Stimulated activated CD4-positive, alpha-beta T cell treated with anti-CD3 and anti-CD28 coated beads, Interleukin-12 subunit alpha, Interleukin-12 subunit beta, amount 100 ng/mL, for 48 hours (primary cell): ENCODE data around the gene SPC24.
A peak's percentile ranks its signal among the peaks of the same experiment; 100 is the strongest.
"Not testable (repeated sequence)": the region's sequence is repeated elsewhere in the genome, so short reads cannot be mapped to it uniquely, and the experiment has no call there.

Experiments
- DNase-seq, 3 donors: peaks; one replicate each; pipeline ENCODE4 v3.0.0-alpha.2; 2020; ENCODE audit warnings: low read depth in 2 of 3, low spot score in 1 of 3

The SPC24 gene

DNA sequence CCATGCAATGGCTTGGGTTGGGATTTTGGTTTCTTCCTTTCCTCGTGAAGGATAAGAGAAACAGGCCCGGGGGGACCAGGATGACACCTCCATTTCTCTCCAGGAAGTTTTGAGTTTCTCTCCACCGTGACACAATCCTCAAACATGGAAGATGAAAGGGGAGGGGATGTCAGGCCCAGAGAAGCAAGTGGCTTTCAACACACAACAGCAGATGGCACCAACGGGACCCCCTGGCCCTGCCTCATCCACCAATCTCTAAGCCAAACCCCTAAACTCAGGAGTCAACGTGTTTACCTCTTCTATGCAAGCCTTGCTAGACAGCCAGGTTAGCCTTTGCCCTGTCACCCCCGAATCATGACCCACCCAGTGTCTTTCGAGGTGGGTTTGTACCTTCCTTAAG lies 24.1 kb downstream of the SPC24 start:
- DNase-seq = no peak

DNA sequence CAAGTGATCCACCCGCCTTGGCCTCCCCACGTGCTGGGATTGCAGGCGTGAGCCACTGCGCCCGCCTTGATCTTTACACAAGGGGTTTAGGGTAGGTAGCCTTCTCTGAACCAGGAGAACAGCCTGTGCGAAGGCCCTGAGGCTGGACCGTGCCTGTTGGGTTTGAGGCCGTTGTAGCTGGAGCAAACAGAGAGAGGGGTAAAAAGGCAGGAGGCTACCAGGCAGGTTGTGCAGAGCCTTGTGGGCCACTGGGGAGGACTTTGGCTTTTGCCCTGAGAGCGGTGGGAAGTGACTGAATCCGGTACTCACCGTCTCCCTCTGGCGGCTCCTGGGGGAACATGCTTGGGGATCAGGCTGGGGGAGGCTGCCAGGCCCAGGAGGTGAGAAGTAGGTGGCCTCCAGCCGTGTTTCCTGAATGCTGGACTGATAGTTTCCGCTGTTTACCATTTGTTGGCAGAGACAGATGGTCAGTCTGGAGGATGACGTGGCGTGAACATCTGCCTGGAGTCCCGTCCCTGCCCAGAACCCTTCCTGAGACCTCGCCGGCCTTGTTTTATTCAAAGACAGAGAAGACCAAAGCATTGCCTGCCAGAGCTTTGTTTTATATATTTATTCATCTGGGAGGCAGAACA lies 24.6 kb downstream of the SPC24 start:
- DNase-seq = peak; percentile 51 to 69 (median 67)

DNA sequence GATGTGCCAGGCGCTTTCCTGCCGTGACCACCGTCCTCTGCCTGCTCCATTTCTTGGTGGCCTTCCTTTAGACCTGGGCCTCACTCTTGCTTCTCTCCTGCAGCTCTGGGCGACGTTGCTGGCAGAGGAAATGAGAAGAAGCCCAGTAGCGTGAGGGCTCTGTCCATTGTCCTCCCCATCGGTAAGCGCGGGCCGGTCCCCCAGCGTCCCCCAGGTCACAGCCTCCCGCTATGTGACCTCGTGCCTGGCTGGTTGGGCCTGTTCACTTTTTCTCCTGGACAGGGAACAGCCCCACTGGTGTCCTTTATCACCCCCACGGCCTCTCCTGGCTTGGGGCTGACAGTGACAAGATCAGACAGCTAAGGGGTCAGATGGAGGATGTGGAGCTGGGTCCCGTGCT lies 27.7 kb downstream of the SPC24 start:
- no peak for DNase-seq

DNA sequence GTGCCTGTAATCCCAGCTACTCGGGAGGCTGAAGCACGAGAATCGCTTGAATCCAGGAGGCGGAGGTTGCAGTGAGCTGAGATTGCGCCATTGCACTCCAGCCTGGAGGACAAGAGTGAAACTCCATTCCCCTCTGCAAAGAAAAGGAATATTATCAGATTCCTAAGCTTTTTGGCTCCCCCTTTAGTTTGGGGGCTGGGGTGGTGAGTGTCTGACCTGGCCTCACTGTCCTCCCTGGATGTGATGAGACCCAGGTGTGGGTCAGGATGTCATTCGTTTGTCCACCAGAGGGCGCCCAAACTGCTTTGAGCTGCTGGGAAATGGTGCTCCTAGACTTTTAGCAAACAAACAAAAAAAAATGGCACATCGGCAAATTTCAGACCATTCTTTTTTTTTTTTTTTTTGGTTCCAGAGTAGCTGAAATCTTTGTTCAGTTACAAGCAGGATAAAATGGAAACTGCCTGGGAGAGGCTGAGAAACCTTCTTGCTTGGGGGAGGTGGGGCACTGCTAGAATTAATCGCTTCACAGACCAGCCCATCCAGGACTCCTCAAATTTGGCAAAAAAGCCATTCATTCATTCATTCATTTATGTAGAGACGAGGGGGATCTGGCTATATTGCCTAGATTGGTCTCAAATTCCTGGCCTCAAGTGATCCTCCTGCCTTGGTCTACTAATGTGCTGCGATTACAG lies 29.4 kb downstream of the SPC24 start:
- DNase-seq = peak; percentile 48 to 86 (median 69)

DNA sequence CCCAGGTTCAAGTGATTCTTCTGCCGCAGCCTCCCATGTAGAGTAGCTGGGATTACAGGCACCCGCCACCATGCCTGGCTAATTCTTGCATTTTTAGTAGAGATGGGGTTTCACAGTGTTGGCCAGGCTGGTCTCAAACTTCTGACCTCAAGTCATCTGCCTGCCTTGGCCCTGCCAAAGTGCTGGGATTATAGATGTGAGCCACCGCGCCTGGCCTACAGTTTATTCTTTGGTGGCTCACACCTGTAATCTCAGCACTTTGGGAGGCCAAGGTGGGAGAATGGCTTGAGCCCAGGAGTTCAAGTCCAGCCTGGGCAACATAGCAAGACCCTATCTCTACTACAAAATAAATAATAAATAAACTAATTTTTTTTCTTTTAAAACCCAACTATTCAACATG lies 31.4 kb downstream of the SPC24 start:
- DNase-seq = not testable (repeated sequence)

DNA sequence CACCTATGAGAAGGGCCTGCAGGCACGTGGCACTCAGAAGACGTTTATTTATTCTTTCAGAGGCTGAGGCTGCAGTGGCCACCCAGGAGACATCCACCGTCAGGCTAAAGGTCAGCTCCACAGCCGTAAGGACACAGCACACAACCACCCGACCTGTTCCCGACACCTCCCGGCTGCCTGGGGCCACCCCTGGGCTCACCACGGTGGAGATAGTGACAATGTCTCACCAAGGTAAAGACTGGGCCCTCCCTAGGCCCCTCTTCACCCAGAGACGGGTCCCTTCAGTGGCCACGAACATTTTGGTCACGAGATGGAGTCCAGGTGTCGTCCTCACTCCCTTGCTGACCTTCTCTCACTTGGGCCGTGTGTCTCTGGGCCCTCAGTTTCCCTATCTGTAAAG lies 32.5 kb downstream of the SPC24 start:
- DNase-seq = no peak

DNA sequence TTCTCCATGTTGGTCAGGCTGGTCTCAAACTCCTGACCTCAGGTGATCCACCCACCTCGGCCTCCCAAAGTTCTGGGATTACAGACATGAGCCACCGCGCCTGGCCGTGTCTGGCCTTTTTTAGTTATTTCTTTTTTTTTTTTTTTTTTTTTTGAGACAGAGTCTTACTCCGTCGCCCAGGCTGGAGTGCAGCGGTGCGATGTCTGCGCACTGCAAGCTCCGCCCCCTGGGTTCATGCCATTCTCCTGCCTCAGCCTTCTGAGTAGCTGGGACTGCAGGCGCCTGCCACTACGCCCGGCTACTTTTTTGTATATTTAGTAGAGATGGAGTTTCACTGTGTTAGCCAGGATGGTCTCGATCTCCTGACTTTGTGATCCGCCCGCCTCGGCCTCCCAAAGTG lies 33.6 kb downstream of the SPC24 start:
- DNase-seq = not testable (repeated sequence)

DNA sequence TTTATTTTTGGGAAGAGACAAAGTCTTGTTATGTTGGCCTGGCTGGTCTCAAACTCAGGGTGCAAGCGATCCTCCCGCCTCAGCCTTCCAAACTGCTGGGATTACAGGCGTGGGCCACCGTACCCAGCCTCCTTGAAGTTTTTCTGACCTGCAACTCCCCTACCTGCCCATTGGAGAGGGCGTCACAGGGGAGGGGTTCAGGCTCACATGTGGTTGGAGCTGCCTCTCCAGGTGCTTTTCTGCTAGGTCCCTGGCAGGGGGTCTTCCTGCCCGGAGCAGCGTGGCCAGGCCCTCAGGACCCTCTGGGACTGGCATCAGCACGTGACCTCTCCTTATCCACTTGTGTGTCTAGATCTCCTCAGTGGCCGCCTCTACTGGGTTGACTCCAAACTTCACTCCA lies 39.1 kb downstream of the SPC24 start:
- DNase-seq = no peak

DNA sequence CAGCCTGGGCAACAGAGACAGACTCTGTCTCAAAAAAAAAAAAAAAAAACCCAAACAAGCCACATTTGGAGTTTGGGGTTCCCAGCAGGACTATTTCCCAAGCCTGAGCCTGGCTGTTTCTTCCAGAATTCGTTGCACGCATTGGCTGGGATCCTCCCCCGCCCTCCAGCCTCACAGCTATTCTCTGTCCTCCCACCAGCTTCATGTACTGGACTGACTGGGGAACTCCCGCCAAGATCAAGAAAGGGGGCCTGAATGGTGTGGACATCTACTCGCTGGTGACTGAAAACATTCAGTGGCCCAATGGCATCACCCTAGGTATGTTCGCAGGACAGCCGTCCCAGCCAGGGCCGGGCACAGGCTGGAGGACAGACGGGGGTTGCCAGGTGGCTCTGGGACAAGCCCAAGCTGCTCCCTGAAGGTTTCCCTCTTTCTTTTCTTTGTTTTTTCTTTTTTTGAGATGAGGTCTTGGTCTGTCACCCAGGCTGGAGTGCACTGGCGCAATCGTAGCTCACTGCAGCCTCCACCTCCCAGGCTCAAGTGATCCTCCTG lies 39.6 kb downstream of the SPC24 start:
- no peak for DNase-seq

DNA sequence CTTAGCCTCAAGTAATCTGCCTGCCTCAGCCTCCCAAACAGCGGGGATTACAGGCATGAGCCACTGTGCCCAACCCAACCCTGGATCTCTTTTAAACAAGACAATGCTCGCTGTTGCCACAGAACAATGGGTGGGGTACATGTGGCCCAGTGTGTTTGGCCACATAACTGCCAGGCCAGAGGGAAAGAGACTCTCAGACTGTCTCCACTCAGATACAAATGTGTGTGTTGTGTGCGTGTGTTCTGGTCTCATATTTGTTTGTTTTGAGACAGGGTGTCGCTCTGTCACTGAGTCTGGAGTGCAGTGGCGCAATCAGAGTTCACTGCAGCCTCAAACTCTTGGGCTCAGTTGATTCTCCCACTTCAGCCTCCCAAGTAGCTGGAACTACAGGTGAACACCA lies 40.5 kb downstream of the SPC24 start:
- no peak for DNase-seq

DNA sequence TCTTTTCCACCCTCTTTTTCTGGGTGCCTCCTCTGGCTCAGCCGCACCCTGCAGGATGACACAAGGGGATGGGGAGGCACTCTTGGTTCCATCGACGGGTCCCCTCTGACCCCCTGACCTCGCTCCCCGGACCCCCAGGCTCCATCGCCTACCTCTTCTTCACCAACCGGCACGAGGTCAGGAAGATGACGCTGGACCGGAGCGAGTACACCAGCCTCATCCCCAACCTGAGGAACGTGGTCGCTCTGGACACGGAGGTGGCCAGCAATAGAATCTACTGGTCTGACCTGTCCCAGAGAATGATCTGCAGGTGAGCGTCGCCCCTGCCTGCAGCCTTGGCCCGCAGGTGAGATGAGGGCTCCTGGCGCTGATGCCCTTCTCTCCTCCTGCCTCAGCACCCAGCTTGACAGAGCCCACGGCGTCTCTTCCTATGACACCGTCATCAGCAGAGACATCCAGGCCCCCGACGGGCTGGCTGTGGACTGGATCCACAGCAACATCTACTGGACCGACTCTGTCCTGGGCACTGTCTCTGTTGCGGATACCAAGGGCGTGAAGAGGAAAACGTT lies 42.4 kb downstream of the SPC24 start:
- no peak for DNase-seq

DNA sequence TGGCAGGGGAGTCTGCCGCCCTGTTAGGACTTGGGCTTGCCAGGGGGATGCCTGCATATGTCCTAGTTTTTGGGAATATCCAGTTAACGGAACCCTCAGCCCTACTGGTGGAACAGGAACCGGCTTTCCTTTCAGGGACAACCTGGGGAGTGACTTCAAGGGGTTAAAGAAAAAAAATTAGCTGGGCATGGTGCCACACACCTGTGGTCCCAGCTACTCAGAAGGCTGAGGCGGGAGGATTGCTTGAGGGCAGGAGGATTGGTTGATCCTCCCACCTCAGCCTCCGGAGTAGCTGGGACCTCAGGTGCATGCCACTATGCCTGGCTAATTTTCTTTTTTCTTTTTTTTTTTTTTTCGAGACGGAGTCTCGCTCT lies 43.8 kb downstream of the SPC24 start:
- DNase-seq = no peak

DNA sequence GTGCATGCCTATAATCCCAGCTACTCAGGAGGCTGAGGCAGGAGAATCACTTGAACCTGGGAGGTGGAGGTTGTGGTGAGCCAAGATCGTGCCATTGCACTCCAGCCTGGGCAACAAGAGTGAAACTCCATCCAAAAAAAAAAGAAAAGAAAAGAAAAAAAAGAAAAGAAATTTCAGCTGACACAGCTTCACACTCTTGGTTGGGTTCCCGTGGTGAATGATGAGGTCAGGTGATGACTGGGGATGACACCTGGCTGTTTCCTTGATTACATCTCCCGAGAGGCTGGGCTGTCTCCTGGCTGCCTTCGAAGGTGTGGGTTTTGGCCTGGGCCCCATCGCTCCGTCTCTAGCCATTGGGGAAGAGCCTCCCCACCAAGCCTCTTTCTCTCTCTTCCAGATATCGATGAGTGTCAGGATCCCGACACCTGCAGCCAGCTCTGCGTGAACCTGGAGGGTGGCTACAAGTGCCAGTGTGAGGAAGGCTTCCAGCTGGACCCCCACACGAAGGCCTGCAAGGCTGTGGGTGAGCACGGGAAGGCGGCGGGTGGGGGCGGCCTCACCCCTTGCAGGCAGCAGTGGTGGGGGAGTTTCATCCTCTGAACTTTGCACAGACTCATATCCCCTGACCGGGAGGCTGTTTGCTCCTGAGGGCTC lies 44.3 kb downstream of the SPC24 start:
- DNase-seq = no peak

DNA sequence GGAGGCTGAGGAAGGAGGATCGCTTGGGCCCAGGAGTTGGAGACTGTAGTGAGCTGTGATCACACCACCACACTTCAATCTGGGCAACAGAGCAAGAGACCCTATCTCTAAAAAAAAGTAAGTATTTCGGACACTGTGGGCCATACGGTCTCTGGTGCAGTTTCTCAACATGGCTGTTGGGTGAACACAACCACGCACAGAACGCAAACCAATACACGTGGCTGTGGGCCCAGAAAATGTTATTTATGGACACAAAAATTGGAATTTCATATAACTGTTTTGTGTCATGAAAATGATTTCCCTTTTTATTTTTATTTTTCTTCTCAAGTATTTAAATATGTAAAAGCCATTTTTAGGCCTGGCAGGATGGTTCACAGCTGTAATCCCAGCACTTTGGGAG lies 46.8 kb downstream of the SPC24 start:
- DNase-seq = no peak

DNA sequence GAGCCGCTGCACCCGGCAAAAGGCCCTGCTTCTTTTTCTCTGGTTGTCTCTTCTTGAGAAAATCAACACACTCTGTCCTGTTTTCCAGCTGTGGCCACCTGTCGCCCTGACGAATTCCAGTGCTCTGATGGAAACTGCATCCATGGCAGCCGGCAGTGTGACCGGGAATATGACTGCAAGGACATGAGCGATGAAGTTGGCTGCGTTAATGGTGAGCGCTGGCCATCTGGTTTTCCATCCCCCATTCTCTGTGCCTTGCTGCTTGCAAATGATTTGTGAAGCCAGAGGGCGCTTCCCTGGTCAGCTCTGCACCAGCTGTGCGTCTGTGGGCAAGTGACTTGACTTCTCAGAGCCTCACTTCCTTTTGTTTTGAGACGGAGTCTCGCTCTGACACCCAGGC lies 49.1 kb downstream of the SPC24 start:
- no peak for DNase-seq

DNA sequence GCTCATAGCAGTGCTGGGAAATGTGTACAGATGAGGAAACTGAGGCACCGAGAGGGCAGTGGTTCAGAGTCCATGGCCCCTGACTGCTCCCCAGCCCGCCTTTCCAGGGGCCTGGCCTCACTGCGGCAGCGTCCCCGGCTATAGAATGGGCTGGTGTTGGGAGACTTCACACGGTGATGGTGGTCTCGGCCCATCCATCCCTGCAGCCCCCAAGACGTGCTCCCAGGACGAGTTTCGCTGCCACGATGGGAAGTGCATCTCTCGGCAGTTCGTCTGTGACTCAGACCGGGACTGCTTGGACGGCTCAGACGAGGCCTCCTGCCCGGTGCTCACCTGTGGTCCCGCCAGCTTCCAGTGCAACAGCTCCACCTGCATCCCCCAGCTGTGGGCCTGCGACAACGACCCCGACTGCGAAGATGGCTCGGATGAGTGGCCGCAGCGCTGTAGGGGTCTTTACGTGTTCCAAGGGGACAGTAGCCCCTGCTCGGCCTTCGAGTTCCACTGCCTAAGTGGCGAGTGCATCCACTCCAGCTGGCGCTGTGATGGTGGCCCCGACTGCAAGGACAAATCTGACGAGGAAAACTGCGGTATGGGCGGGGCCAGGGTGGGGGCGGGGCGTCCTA lies 50.5 kb downstream of the SPC24 start:
- DNase-seq = no peak

DNA sequence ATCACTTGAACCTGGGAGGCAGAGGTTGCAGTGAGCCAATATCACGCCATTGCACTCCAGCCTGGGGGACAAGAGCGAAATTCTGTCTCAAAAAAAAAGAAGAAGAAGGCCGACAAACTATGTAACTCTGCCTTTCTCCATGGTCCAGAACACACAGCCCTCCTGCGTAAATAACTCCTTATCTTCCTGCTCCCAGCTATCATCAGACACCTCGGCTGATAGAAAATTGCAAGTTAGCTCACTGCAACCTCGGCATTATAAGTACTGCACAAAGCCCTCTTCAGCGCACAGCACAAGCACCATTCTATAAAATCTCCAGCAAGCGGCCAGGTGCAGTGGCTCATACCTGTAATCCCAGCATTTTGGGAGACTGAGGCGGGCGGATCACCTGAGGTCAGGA lies 51.9 kb downstream of the SPC24 start:
- not testable (repeated sequence) for DNase-seq

DNA sequence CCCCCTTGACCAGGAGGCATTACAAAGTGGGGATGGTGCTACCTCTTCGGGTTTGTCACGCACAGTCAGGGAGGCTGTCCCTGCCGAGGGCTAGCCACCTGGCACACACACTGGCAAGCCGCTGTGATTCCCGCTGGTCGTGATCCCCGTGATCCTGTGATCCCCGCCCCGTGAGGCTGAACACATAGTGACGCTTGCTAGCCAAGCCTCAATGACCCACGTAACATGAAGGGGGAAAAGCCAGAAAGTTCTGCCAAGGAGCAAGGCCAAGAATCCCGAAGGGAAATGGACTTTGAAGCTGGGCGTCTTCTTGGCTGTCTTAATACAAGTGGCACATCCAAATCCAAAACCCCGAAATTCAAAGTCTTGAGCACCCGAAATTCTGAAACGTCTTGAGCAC lies 52.6 kb downstream of the SPC24 start:
- DNase-seq = no peak

DNA sequence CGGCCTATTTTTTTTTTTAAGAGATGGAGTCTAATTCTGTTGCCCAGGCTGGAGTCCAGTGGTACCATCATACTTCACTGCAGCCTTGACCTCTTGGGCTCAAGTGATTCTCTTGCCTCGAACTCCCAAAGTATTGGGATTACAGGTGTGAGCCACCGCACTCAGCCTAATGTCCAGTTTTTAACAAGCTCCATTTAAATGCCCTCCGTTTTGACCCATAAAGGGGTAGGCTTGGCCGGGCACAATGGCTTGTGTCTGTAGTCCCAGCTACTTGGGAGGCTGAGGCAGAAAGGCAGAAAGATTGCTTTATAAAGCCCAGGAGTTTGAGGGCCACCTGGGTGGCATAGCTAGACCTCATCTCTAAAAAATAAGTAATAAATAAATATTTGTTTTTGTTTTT lies 54.5 kb downstream of the SPC24 start:
- no peak for DNase-seq

DNA sequence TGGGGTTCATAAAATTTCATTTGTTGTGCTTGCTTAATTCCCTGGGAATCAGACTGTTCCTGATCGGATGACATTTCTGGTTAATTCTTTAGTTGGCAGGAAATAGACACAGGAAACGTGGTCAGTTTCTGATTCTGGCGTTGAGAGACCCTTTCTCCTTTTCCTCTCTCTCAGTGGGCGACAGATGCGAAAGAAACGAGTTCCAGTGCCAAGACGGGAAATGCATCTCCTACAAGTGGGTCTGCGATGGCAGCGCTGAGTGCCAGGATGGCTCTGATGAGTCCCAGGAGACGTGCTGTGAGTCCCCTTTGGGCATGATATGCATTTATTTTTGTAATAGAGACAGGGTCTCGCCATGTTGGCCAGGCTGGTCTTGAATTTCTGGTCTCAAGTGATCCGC lies 55.5 kb downstream of the SPC24 start:
- no peak for DNase-seq

DNA sequence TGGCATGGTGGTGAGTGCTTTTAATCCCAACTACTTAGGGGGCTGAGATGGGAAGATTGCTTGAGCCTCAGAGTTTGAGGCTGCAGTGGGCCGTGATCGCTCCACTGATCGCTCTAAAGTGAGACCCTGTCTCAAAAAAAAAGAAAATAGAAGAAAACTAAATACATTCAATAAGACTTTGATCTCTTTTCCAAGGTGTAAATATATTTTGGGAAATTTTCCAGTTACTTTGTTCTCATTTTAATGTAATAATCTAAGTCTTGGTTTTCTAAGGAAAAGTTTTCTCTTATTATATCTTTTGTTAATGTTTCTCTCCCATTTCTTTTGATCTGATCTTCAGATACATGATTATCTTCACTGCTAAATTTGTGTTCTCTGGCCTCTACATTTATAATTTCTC lies 56.7 kb downstream of the SPC24 start:
- no peak for DNase-seq

DNA sequence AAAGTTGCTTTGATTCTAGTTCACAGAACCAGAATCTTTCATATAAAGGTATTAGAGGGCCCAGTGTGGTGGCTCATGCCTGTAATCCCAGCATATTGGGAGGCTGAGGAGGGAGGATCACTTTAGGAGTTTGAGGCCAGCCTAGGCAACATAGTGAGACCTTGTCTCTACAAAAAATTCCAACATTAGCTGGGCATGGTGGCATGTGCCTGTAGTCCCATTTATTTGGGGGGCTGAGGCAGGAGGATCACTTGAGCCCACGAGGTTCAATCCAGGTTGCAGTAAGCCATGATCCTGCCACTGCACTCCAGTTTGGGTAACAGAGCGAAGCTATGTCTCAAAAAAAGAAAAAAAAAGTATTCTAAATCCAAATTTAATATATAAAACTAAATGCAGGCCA lies 57.3 kb downstream of the SPC24 start:
- DNase-seq = no peak
